Upper lobe of left lung (tissue), 4 donors: ENCODE results near the gene ADCY7.

ENCODE experiments used
- POLR2A ChIP-seq, 4 donors: fragments of 450-650 bp; IDR thresholded peaks; one replicate each; pipeline ENCODE4 v1.5.1; 2016 to 2017; ENCODE audit warnings: antibody characterized with exemption in 4 of 4, mild to moderate bottlenecking in 2 of 4
- POLR2AphosphoS5 ChIP-seq, 2 donors: sonication (generic); formaldehyde crosslinking; IDR thresholded peaks; one replicate each; pipeline ENCODE4 v1.5.1; 2017; ENCODE audit warnings: antibody characterized with exemption in 2 of 2
- TF ChIP-seq, protein P1 (sequence below), 6 experiments: fragments of 450-650 bp in 4 of 6; fragments of 200-600 bp in 2 of 6; sonication (generic) in 2 of 6; IDR thresholded peaks; one replicate each; pipeline ENCODE4 v1.5.1; 2016 to 2019; ENCODE audit warnings: antibody characterized with exemption in 6 of 6

DNA sequence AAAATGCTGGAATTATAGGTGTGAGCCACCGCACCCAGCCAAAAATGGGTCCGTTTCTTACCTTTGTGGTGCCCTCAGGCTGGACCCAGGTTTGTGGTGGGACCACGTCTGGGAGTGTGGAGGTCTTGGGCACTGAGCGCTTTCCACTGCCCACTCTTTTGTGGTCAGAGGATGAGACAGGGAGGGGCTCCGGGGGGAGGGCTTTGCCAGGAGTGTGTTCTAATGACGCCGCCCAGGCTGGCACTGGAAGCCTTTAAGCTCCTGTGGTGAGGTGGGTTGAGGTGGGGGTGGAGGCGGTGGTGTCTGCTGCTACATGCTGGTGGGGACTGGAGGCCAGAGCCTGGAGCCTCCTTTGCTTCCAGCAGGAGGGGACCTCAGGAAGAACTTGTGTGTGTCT, 12.8 kb upstream of the ADCY7 start:
- TF ChIP-seq, protein P1, sequence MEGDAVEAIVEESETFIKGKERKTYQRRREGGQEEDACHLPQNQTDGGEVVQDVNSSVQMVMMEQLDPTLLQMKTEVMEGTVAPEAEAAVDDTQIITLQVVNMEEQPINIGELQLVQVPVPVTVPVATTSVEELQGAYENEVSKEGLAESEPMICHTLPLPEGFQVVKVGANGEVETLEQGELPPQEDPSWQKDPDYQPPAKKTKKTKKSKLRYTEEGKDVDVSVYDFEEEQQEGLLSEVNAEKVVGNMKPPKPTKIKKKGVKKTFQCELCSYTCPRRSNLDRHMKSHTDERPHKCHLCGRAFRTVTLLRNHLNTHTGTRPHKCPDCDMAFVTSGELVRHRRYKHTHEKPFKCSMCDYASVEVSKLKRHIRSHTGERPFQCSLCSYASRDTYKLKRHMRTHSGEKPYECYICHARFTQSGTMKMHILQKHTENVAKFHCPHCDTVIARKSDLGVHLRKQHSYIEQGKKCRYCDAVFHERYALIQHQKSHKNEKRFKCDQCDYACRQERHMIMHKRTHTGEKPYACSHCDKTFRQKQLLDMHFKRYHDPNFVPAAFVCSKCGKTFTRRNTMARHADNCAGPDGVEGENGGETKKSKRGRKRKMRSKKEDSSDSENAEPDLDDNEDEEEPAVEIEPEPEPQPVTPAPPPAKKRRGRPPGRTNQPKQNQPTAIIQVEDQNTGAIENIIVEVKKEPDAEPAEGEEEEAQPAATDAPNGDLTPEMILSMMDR (IDR thresholded peaks at IDR 0.05) = no peak
- TF ChIP-seq POLR2AphosphoS5 (IDR thresholded peaks at IDR 0.05) = no peak
- no peak for TF ChIP-seq POLR2A (IDR thresholded peaks at IDR 0.05)
